ENCODE data around the gene LRRC61. TPM values are rescaled to one million over a fixed set of nuclear protein-coding genes. Genes with fewer than 3 reads are reported as not detected.
"Not testable (repeated sequence)": the region's sequence is repeated elsewhere in the genome, so short reads cannot be mapped to it uniquely, and the experiment has no call there.

Gene LRRC61
- polyA plus RNA-seq, 1 donor, result 6.8 TPM

DNA sequence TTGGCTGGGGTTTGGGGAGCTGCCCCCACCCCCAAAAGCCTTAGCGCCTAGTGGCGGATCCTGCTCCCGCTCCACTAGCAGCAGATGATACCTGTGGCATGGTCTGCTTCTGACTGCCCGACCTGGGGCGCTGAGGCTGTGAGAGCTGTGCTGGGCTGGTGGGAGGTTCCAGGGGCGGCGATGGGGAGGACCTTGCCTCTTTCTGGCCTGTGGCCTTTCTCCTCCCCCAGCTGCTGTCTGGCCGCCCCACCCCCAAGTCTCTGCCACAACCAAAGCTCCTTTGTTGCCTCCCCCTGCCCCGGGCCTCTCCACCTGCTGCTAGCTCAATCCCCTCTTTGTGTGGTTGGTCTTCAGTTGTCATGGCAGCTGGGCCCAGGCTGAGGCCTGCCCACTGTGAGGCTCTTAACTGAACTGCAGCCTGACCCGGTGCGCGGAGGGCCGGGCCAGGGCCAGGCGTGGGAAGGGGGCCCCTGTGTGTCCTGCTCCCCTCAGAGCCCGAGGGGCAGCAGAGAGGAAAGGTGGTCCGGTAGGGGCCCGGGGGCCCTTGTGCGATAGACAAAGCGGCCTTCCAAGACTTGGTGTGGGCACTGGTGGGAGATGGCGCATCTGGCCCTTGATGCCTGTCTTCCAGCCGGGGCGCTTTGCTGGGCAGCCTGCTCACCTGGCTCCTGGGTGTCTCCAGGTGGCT lies 60.7 kb downstream of the LRRC61 start:
- no peak for DNase-seq (ENCODE audit: low read depth)

- DNase-seq (ENCODE audit: low read depth), result no peak
Observed at GRCh38 chr7:150384406-150385301, 61.5 kb downstream of the LRRC61 start.

DNA sequence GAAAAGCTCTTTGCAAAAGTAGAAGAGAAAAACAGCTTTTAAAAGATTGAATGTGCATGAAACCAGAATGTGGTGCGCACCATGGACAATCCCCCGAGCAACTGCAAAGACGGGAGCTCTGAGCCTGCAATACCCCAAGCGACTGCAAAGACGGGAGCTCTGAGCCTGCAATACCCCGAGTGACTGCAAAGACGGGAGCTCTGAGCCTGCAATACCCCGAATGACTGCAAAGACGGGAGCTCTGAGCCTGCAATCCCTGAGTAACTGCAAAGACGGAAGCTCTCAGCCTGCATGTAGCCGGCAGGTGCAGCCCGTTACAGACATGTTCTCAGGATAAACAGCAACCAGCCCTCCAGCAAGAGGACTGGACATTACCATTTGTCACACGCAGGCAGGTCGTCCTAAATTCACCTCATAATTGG lies 62.2 kb downstream of the LRRC61 start:
- no peak for DNase-seq (ENCODE audit: low read depth)

DNA sequence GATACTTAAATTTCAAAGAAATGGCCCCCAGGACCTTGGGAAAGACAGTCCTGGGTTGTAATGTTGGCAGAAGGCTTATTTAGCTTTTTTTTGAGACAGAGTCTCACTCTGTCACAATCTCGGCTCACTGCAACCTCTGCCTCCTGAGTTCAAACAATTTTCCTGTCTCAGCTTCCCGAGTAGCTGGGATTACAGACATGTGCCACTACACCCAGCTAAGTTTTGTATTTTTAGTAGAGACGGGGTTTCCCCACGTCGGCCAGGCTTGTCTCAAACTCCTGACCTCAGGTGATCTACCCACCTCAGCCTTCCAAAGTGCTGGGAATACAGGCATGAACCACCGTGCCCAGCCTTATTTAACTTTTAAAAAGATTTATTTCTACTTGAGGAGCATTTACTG lies 62.7 kb downstream of the LRRC61 start:
- DNase-seq (ENCODE audit: low read depth), result not testable (repeated sequence)

Other genes with a start within 250 kb of the LRRC61 start
- 0.95 TPM for gene ACTR3C, start 190 bp downstream of the LRRC61 start, polyA plus RNA-seq (ENCODE audit: insufficient read length)
- 47.9 TPM for gene RARRES2, start 18.3 kb downstream of the LRRC61 start, polyA plus RNA-seq (ENCODE audit: insufficient read length)
- 73.8 TPM for gene REPIN1, start 45.5 kb downstream of the LRRC61 start, polyA plus RNA-seq (ENCODE audit: insufficient read length)
- gene ZNF775, start 56.0 kb downstream of the LRRC61 start, polyA plus RNA-seq (ENCODE audit: insufficient read length), result 6.0 TPM
- 6.1 TPM for gene GIMAP8, start 127.3 kb downstream of the LRRC61 start, polyA plus RNA-seq (ENCODE audit: insufficient read length)
- 9.3 TPM for gene GIMAP7, start 191.5 kb downstream of the LRRC61 start, polyA plus RNA-seq (ENCODE audit: insufficient read length)
- 20.1 TPM for gene GIMAP4, start 244.0 kb downstream of the LRRC61 start, polyA plus RNA-seq (ENCODE audit: insufficient read length)

Measured in forelimb muscle (tissue), 1 donor.